H1 (cell line): ENCODE results near the gene F10. TPM values are rescaled to one million over a fixed set of nuclear protein-coding genes. Genes with fewer than 3 reads are reported as not detected.

Source experiments
- CEBPB ChIP-seq: IDR thresholded peaks from 2 replicates; pipeline ENCODE4 v1.6.1; 2012; ENCODE audit warnings: low read depth, low read length
- HDAC2 ChIP-seq, 2 experiments: fragments of 300-600 bp in 1 of 2; sonication (generic) in 1 of 2; IDR thresholded peaks; 2 replicates each; pipeline ENCODE4 v1.6.1; 2011 to 2012; ENCODE audit warnings: low read depth in 2 of 2, low read length in 2 of 2, mild to moderate bottlenecking in 2 of 2, moderate library complexity in 2 of 2, borderline replicate concordance in 1 of 2, inconsistent platforms in 1 of 2
- NRF1 ChIP-seq: IDR thresholded peaks from 2 replicates; pipeline ENCODE4 v1.6.1; 2011; ENCODE audit warnings: mild to moderate bottlenecking, low read depth, low read length, improper control_type of control experiment
- POLR2A ChIP-seq, 2 experiments: IDR thresholded peaks; 1 replicate in 1 of 2; 2 replicates in 1 of 2; pipeline ENCODE4 v1.6.1; 2011; ENCODE audit warnings: low read depth in 2 of 2, low read length in 2 of 2, mild to moderate bottlenecking in 2 of 2; ENCODE audit errors: control extremely low read depth in 1 of 2
- POU5F1 ChIP-seq: IDR thresholded peaks from 2 replicates; pipeline ENCODE4 v1.6.1; 2011; ENCODE audit warnings: low read depth, mild to moderate bottlenecking, low read length, moderate library complexity
- TCF12 ChIP-seq: IDR thresholded peaks from 2 replicates; pipeline ENCODE4 v1.6.1; 2011; ENCODE audit warnings: low read depth, mild to moderate bottlenecking, low read length
- polyA plus RNA-seq, 7 experiments: library from polyadenylated mRNA; depleted of rRNA in 3 of 7; stranded (reverse) in 5 of 7; unstranded in 2 of 7; fragments of >200 nt in 5 of 7; fragments of 200-250 nt in 2 of 7; gene quantifications; 1 replicate in 5 of 7; 2 replicates in 1 of 7; 4 replicates in 1 of 7; pipeline versions ENCODE4 v1.2.1 to v1.2.3, GENCODE V29; 2011 to 2013; ENCODE audit warnings: missing spikeins in 2 of 7, mixed read lengths in 2 of 7
- total RNA-seq: library from RNA; stranded (reverse); fragmentation: NEBNext Ultra II Directional; extraction: Animal tissue kit (Norgen Biotek cat#: 25700); gene quantifications from 2 replicates; pipeline ENCODE4 v1.2.1, GENCODE V29; 2021

F10 gene
- total and polyA plus RNA-seq, 2 of the 8 experiments (the other 6 are each of a cell fraction or from before 2014, with no cell fraction given) = 2.0 to 4.2 TPM

- peak in 1 of 2 experiments; percentile 83; a peak in 1 of 4 replicates for TF ChIP-seq HDAC2 (IDR thresholded peaks at IDR 0.05; ENCODE audit: borderline replicate concordance in 1 of 2, low read depth in 2 of 2, low read length in 2 of 2)
- no peak for TF ChIP-seq POLR2A (IDR thresholded peaks at IDR 0.05; ENCODE audit: control extremely low read depth in 1 of 2, low read depth in 2 of 2, low read length in 2 of 2)
- no peak for TF ChIP-seq CEBPB
- no peak for TF ChIP-seq NRF1
- TF ChIP-seq POU5F1 = no peak
- TF ChIP-seq TCF12 = no peak
Observed at GRCh38 chr13:113123226-113124201, 915 bp downstream of the F10 start (continued).
